Stimulated activated CD4-positive, alpha-beta T cell treated with anti-CD3 and anti-CD28 coated beads, Interleukin-4, amount 100 ng/mL, for 24 hours (primary cell): ENCODE results near the gene TMEM97.
"Not testable (repeated sequence)": the region's sequence is repeated elsewhere in the genome, so short reads cannot be mapped to it uniquely, and the experiment has no call there.

Experiments used
- DNase-seq: peaks from one replicate; pipeline ENCODE4 v3.0.0-alpha.2; 2020

The TMEM97 gene

GRCh38 chr17:28318759-28319597, at the start of gene TMEM97:
TSS of gene TMEM97 (plus strand) at chr17:28319200. CDS start at chr17:28319240, 40 bp downstream.
- peak; percentile 97 for DNase-seq

GRCh38 chr17:28270055-28270454, 48.9 kb upstream of the TMEM97 start:
- no peak for DNase-seq

GRCh38 chr17:28270926-28271325, 48.1 kb upstream of the TMEM97 start:
- DNase-seq: no peak

DNA sequence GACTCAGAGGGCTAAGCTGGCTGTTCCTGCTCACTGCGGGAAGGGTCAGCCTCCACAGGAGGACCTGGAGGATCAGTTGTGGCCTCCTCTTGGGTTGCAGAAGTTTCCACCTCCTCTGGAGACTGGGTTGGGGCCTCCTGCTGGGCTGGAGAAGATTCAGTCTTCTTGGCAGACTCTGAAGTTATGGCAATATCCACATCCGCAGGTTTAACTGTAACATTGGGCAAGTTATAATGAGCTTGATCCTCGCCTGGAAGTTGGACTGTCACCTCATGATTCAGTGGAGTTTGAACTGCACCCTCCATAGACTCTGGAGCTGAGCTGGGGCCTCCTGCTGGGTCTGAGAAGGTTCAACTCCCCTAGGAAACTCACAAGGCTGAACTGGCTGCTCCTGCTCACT, 47.6 kb upstream of the TMEM97 start:
- no peak for DNase-seq

GRCh38 chr17:28272166-28272565, 46.8 kb upstream of the TMEM97 start:
- DNase-seq: no peak

GRCh38 chr17:28273341-28273740, 45.7 kb upstream of the TMEM97 start:
- DNase-seq: not testable (repeated sequence)

DNA sequence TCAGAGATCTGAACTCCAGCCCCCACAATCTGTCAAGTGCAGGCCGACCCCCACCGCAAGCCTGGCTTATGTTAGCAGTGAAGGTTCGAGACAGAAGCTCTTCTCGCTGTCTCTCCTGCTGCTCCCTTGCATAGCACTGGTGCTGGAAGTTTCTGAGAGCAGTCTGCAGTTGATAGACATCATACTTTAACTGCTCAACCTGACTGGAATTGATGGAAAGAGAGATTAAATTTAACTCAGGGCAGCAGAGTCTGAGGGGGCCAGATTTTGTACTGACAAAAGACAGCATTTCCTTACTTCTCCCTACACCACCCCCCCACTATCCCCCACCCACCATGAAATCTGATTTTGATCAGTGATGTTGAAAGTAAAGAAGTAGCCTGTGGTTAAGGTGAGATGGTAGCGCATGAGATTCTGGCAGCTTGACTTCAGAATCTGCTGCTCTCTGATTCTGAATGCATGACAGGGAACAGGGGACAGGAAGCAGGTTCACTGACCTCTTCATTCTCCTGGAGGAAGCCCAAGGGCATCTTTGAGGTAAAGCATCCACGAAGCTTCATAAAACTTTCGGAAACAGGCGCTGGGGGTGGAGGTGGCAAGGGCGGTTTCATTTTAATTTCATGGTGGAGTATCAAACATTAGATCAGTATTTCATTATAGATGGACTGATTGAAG, 44.3 kb upstream of the TMEM97 start:
- DNase-seq: no peak

DNA sequence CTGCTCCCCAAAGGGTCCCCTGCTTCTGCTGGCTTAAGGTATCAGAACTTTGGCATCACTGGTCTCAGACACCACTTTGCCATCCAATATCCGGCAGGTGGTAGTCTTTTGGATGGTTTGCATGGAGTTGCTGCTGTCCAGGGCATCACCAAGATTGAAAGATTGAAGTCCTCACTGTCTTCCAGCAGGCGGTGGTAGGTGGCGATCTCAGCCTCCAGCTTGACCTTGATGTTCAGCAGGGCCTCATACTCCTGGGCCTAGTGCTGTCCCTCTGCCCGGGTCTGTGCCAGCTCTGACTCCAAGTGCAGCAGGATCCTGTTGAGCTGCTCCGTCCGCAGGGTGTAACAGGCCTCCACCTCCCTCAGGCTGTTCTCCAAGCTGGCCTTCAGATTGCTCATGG, 43.0 kb upstream of the TMEM97 start:
- no peak for DNase-seq

DNA sequence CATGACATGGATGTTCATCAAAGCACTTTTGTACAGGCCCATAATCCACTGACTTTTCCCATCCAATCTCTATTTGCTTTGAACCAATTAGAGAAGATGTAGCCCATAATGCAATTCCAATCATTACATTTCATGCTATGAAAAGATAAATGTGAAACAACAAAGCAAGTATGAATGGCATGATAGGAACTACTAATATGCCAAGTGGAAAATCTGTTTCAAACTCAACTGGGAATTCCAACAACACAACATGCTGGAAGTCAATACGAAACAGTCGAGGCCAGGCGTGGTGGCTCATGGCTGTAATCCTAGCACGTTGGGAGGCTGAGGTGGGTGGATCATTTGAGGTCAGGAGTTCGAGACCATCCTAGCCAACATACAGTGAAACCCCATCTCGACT, 39.6 kb upstream of the TMEM97 start:
- DNase-seq: no peak

GRCh38 chr17:28280826-28281225, 38.2 kb upstream of the TMEM97 start:
- DNase-seq: no peak

GRCh38 chr17:28282596-28282995, 36.4 kb upstream of the TMEM97 start:
- DNase-seq: no peak

GRCh38 chr17:28285965-28286364, 33.0 kb upstream of the TMEM97 start:
- no peak for DNase-seq

DNA sequence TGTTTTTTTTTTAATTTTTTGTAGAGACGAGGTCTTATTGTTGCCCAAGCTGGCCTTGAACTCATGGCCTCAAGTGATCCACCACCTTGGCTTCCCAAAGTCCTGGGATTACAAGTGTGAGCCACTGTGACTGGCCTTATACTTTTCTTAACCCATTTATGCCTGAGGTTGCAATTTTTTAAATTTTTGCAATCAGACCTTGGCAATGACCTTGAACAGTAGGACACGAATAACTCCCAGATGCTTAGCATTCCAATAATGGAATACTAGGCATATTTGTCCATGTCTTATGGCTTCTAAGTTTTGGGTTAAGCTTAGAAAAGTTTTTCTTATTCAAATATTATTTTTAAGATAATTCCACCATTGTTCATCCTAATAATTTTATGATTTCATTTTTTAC, 28.3 kb upstream of the TMEM97 start:
- no peak for DNase-seq

DNA sequence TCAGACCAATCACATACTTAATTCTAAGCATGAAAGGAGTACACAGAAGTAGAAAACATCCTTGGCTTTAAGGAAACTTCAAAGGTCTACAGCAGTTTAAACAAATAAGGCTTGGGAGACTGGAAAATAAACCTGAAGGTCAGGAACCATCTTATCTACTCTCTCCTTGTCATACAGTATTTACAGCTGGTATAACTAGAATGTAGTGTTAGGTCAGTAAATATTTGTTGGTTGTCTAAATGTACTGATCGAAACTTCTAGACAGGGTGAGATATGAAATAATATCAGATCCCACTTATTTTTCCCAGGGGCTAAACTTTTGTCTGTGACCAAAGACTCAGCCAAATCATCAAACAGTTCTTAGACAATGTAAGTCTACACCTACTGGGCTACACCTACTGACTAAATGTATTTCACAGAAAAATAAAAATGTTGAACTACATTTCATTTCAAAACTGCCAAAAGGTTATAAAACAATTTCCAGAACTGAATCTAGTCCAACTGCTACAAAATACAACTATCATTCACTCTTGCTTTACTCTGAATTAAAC, 27.1 kb upstream of the TMEM97 start:
- no peak for DNase-seq

GRCh38 chr17:28292878-28293277, 26.1 kb upstream of the TMEM97 start:
- DNase-seq: not testable (repeated sequence)

GRCh38 chr17:28293994-28294393, 25.0 kb upstream of the TMEM97 start:
- no peak for DNase-seq

DNA sequence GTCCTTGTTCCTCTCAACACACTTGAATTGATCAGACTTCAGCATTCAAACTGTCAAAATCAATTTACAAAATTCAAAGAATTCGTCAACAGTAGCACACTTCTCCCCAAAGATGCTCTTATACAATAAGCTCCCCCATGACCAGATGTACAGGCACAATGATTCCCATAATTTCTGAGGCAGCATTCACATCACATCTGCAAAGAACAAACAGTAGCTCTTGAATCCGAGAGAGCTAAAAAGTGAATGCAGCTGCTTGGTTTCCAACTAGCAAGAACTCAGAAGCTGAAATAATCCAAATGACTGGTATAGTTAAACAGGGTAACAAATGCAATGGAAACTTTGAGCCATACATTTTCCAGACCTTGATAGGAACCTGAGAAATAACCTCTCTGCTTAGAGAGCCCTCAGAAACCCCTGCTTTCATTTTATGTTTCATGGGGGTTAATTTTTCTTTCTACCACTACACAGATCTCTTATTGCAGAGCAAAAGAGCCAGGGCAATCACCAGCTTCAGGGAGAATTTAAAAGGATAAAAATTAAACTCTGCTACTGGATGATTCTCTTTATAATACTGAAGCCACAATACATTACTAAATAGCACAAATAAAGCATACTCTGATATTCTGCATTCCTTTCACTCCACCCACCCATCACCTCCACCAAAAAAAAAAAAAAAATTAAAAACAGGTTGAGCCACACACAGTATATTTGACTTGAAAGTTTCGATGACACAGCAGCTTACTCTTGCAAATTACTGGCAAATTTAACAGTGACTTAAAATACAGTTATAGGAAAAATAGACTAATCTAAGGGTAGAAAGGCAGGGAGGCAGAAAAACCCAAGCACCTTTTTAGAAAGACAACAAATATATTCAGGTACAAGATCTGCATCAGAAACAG, 23.1 kb upstream of the TMEM97 start:
- DNase-seq: no peak

GRCh38 chr17:28298449-28298848, 20.6 kb upstream of the TMEM97 start:
- no peak for DNase-seq

DNA sequence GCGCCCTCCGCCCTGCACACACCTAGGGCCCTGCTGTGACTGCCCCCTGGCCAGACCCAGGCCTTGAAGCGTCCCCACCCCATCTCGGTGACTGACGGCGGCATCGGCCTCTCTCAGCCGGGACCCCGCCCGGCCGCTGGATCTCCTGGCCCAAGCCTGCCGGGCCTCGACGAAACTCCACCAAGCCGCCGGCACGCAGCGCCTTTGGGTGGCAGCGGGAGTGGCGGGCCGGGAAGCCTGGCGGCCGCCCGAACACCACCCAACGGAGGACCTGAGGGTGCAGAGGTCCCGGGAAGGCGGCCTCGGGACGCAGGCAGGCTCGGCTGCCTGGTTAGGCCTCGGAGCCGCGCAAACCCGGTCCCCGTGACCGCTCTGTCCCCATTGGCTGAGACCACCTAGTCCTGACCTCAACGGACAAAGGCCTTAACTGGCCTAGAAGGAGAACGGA, 12.0 kb upstream of the TMEM97 start:
- no peak for DNase-seq

DNA sequence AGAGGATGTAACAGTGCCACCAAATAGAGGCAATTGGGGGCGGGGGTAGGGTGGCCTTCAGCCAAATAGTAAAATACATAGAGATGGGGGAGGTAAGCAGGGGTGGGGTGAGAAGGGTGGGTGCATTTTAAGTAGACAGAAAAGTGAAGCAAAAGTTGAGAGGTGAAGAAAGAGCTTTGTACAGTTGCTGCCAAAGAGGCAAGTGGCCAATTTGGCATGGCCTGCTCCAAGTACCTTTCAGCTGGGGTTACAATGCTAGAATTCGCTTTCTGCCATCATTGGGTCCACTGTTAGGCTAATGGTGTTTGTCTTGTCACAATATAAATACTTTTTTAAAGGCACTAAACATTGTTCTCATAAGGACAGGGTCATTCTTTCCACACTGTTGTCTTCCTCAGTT, 5.2 kb upstream of the TMEM97 start:
- DNase-seq: no peak

DNA sequence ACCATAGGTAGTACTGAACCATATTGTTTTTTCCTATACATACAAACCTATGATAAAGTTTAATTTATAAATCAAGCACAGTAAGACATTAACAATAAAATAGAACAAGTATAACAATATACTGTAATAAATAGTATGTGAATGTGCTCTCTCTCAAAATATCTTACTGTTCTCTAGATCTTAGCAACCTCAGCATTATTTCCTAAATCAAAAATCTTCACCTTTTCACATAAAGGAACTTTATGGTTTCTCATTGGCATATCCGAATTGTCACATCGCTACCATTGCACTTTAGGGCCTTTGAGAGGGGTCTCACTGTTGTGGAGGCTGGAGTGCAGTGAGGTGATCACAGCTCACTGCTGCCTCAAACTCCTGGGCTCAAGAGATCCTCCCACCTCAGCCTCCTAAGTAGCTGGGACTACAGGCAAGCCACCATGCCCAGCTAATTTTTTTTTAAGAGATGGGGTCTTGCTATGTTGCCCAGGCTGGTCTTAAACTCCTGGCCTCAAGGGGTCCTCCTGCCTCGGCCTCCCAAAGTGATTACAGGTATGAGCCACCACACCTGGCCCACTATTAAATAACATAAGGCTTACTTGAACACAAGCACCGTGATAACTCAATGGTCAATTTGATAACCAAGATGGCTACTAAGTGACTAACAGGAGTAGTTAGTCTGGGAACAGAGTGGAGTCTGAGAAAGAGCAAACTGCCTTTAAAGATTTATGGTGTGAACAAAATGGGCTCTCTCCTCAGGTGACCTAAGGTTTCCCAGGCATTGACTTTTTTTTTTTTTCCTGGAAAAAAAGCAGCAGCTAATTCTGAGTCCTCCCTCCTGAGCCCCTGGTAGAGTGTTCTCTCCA, 2.9 kb upstream of the TMEM97 start:
- no peak for DNase-seq
